Measurements from ENCODE around the gene C12orf54. TPM values are rescaled to one million over a fixed set of nuclear protein-coding genes. Genes with fewer than 3 reads are reported as not detected.
"Not testable (repeated sequence)": the region's sequence is repeated elsewhere in the genome, so short reads cannot be mapped to it uniquely, and the experiment has no call there.

C12orf54 gene
- polyA plus RNA-seq, 1 donor (not counting 4 experiments of a cell fraction or from before 2014, with no cell fraction given): 4.3 TPM

DNA sequence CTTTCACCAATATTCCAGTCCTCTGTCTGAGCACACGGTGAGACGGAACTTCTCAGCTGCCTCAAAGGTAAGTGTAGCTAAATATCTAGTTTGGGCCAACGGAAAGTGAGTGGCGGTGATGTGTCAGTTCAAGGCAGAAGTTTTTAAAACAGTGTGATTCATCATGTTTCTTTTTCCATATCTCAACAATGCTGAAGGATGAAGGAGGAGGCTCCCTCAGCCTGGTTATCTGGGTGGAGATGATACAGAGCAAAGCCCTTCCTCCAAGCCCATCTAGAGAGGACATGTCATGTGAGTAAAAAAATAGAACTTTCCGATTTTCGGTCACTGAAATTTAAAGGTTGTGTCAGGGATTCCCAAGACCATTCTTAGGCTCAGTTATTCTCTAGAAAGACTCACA lies 23.0 kb upstream of the C12orf54 start:
- DNase-seq (ENCODE audit: low read depth, low spot score) (no peak), FAIRE-seq (no peak)

DNA sequence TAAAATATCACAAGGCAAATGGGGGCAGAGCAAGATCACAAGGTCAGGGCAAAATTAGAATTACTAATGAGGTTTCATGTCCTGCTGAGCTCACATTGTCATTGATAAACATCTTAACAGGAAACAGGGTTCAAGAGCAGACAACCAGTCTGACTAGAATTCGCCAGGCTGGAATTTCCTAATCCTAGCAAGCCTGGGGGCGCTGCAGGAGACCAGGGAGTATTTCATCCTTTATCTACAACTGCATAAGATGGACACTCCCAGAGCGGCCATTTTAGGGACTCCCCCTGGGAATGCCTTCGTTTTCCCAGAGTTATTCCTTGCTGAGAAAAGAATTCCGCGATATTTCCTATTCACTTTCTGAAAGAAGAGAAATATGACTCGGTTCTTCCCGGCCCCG lies 13.3 kb upstream of the C12orf54 start:
- H4K20me1 ChIP-seq (ENCODE audit: control insufficient read depth, extremely low read depth, insufficient read depth, low read length); dilution Hi-C loops (cut with MboI; ENCODE audit: extremely low pct_ligation_motif_present, low sequenced_read_pairs); H3K4me3 ChIP-seq (ENCODE audit: control insufficient read depth in 2 of 3, extremely low read depth in 1 of 3, insufficient read depth in 2 of 3, low read depth in 1 of 3, low read length in 3 of 3); H3K9ac ChIP-seq (ENCODE audit: control insufficient read depth, extremely low read depth, insufficient read depth, low read length); H3K27ac ChIP-seq (ENCODE audit: control insufficient read depth, insufficient read depth, low read length); H3K27me3 ChIP-seq (ENCODE audit: control insufficient read depth, extremely low read depth, insufficient read depth, low read length); DNase-seq (ENCODE audit: low read depth, low spot score); H3K36me3 ChIP-seq (ENCODE audit: control insufficient read depth in 2 of 2, extremely low read depth in 1 of 2, insufficient read depth in 2 of 2, low read length in 2 of 2); H2AFZ ChIP-seq (ENCODE audit: control insufficient read depth, low read length); H3K9me1 ChIP-seq (ENCODE audit: control insufficient read depth, extremely low read depth, insufficient read depth, low read length); H3K4me2 ChIP-seq (ENCODE audit: control insufficient read depth, extremely low read depth, insufficient read depth, low read depth, low read length); H3K9me3 ChIP-seq (ENCODE audit: control insufficient read depth, low read depth, low read length); H3K4me1 ChIP-seq (ENCODE audit: control insufficient read depth, extremely low read depth, insufficient read depth, low read length); FAIRE-seq; H3K79me2 ChIP-seq (ENCODE audit: control insufficient read depth, insufficient read depth, low read length): not testable (repeated sequence)

More for the DNA sequence above, 23.0 kb upstream of the C12orf54 start:
- Histone ChIP-seq H3K9me1 (ENCODE audit: control insufficient read depth, extremely low read depth, insufficient read depth, low read length) (no peaks in the 10 kb centered on the region), H3K79me2 (ENCODE audit: control insufficient read depth, insufficient read depth, low read length) (no peaks in the 10 kb centered on the region), H3K4me2 (ENCODE audit: control insufficient read depth, extremely low read depth, insufficient read depth, low read depth, low read length) (no peak overlapping the region), H3K4me3 (ENCODE audit: control insufficient read depth in 2 of 3, extremely low read depth in 1 of 3, insufficient read depth in 2 of 3, low read depth in 1 of 3, low read length in 3 of 3) (no peak overlapping the region), H3K27me3 (ENCODE audit: control insufficient read depth, extremely low read depth, insufficient read depth, low read length) (no peaks in the 10 kb centered on the region), H3K9ac (ENCODE audit: control insufficient read depth, extremely low read depth, insufficient read depth, low read length) (no peak overlapping the region), H3K27ac (ENCODE audit: control insufficient read depth, insufficient read depth, low read length) (no peak overlapping the region), H2AFZ (ENCODE audit: control insufficient read depth, low read length) (no peak overlapping the region), H3K4me1 (ENCODE audit: control insufficient read depth, extremely low read depth, insufficient read depth, low read length) (no peaks in the 10 kb centered on the region), H4K20me1 (ENCODE audit: control insufficient read depth, extremely low read depth, insufficient read depth, low read length) (no peaks in the 10 kb centered on the region), H3K9me3 (ENCODE audit: control insufficient read depth, low read depth, low read length) (no peaks in the 10 kb centered on the region), H3K36me3 (ENCODE audit: control insufficient read depth in 2 of 2, extremely low read depth in 1 of 2, insufficient read depth in 2 of 2, low read length in 2 of 2) (no peaks in the 10 kb centered on the region)
- dilution Hi-C loops (cut with MboI; ENCODE audit: extremely low pct_ligation_motif_present, low sequenced_read_pairs): no loop called here
- TF ChIP-seq EZH2 (IDR thresholded peaks at IDR 0.05; ENCODE audit: low read length): no peak
- TF ChIP-seq, protein P1, sequence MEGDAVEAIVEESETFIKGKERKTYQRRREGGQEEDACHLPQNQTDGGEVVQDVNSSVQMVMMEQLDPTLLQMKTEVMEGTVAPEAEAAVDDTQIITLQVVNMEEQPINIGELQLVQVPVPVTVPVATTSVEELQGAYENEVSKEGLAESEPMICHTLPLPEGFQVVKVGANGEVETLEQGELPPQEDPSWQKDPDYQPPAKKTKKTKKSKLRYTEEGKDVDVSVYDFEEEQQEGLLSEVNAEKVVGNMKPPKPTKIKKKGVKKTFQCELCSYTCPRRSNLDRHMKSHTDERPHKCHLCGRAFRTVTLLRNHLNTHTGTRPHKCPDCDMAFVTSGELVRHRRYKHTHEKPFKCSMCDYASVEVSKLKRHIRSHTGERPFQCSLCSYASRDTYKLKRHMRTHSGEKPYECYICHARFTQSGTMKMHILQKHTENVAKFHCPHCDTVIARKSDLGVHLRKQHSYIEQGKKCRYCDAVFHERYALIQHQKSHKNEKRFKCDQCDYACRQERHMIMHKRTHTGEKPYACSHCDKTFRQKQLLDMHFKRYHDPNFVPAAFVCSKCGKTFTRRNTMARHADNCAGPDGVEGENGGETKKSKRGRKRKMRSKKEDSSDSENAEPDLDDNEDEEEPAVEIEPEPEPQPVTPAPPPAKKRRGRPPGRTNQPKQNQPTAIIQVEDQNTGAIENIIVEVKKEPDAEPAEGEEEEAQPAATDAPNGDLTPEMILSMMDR (optimal IDR thresholded peaks at IDR 0.05 in 1 of 3, IDR thresholded peaks at IDR 0.05 in 1 of 3, conservative IDR thresholded peaks at IDR 0.05 in 1 of 3; ENCODE audit: extremely low read depth in 1 of 3, insufficient read depth in 2 of 3, low read length in 3 of 3): no peak

DNA sequence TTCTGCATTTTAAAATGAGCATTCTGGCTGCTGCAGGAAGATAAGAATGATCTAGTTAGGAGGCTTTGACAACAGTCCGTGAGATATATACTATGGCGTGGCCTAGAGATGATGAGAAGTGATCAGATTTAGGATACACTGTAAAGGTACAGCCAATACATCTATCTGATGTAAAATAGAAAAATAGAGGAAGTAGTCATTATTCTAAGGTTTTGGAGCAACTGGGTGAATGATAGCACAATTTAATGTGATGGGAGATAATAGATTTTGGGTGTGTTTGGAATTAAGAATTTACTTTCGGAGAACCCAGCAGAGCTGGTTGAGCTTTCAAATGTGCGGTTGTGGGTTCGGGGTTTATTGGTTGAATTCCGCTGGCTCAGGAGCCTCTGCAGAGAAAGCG lies 10.0 kb upstream of the C12orf54 start, which contains the start of gene ANP32D:
ANP32D (plus strand) TSS at position 301 of the 400 bp plus-strand sequence. CDS start 106 bp downstream, outside the sequence.
- TF ChIP-seq, protein P1 (optimal IDR thresholded peaks at IDR 0.05 in 1 of 3, IDR thresholded peaks at IDR 0.05 in 1 of 3, conservative IDR thresholded peaks at IDR 0.05 in 1 of 3; ENCODE audit: extremely low read depth in 1 of 3, insufficient read depth in 2 of 3, low read length in 3 of 3): no peak
- TF ChIP-seq EZH2 (IDR thresholded peaks at IDR 0.05; ENCODE audit: low read length): no peak

More for the DNA sequence above, 10.0 kb upstream of the C12orf54 start, which contains the start of gene ANP32D:
- FAIRE-seq (no peak), DNase-seq (ENCODE audit: low read depth, low spot score) (no peak)
- Histone ChIP-seq H3K4me3 (ENCODE audit: control insufficient read depth in 2 of 3, extremely low read depth in 1 of 3, insufficient read depth in 2 of 3, low read depth in 1 of 3, low read length in 3 of 3) (no peak within 1 kb of the TSS), H3K9me1 (ENCODE audit: control insufficient read depth, extremely low read depth, insufficient read depth, low read length) (no peaks in the 10 kb centered on the region), H3K36me3 (ENCODE audit: control insufficient read depth in 2 of 2, extremely low read depth in 1 of 2, insufficient read depth in 2 of 2, low read length in 2 of 2) (no peaks in the 10 kb centered on the region), H3K79me2 (ENCODE audit: control insufficient read depth, insufficient read depth, low read length) (no peaks in the 10 kb centered on the region), H2AFZ (ENCODE audit: control insufficient read depth, low read length) (no peak within 1 kb of the TSS), H3K9me3 (ENCODE audit: control insufficient read depth, low read depth, low read length) (peaks cover 3% of the 10 kb centered on the region), H3K27ac (ENCODE audit: control insufficient read depth, insufficient read depth, low read length) (no peak within 1 kb of the TSS), H3K27me3 (ENCODE audit: control insufficient read depth, extremely low read depth, insufficient read depth, low read length) (no peaks in the 10 kb centered on the region), H3K9ac (ENCODE audit: control insufficient read depth, extremely low read depth, insufficient read depth, low read length) (no peak within 1 kb of the TSS), H4K20me1 (ENCODE audit: control insufficient read depth, extremely low read depth, insufficient read depth, low read length) (no peaks in the 10 kb centered on the region), H3K4me2 (ENCODE audit: control insufficient read depth, extremely low read depth, insufficient read depth, low read depth, low read length) (no peak within 1 kb of the TSS), H3K4me1 (ENCODE audit: control insufficient read depth, extremely low read depth, insufficient read depth, low read length) (no peaks in the 10 kb centered on the region)
- dilution Hi-C loops (cut with MboI; ENCODE audit: extremely low pct_ligation_motif_present, low sequenced_read_pairs): no loop called here
